ENCODE data around the gene ATXN1. TPM values are rescaled to one million over a fixed set of nuclear protein-coding genes. Genes with fewer than 3 reads are reported as not detected.

The ATXN1 gene
- total RNA-seq, 1 donor from 2014 or later, result 15.5 TPM

- no peak for TF ChIP-seq CTCF (IDR thresholded peaks at IDR 0.05; ENCODE audit: partially characterized antibody, unreplicated experiment)
- H3K4me1 Mint-ChIP-seq (ENCODE audit: low read depth, unreplicated experiment), result no peaks in the 10 kb centered on the region
Observed at GRCh38 chr6:16452348-16452747, 308.9 kb downstream of the ATXN1 start.

GRCh38 chr6:16450821-16451220 lies 310.4 kb downstream of the ATXN1 start:
- H3K27ac Mint-ChIP-seq (ENCODE audit: unreplicated experiment), result no peak overlapping the region
- no peak for DNase-seq
- H3K9me3 Mint-ChIP-seq (ENCODE audit: unreplicated experiment), result peaks cover 2% of the 10 kb centered on the region
- no peaks in the 10 kb centered on the region for H3K4me1 Mint-ChIP-seq (ENCODE audit: low read depth, unreplicated experiment)
- no peaks in the 10 kb centered on the region for H3K36me3 Mint-ChIP-seq (ENCODE audit: unreplicated experiment)
- TF ChIP-seq CTCF (IDR thresholded peaks at IDR 0.05; ENCODE audit: partially characterized antibody, unreplicated experiment), result no peak
- no peaks in the 10 kb centered on the region for H3K27me3 Mint-ChIP-seq (ENCODE audit: unreplicated experiment)
- H3K4me3 Mint-ChIP-seq (ENCODE audit: unreplicated experiment), result no peak overlapping the region

More at GRCh38 chr6:16452348-16452747, 308.9 kb downstream of the ATXN1 start:
- Mint-ChIP-seq H3K9me3 (ENCODE audit: unreplicated experiment) (peaks cover 2% of the 10 kb centered on the region), H3K27ac (ENCODE audit: unreplicated experiment) (no peak overlapping the region), H3K36me3 (ENCODE audit: unreplicated experiment) (no peaks in the 10 kb centered on the region), H3K27me3 (ENCODE audit: unreplicated experiment) (peaks cover 3% of the 10 kb centered on the region), H3K4me3 (ENCODE audit: unreplicated experiment) (no peak overlapping the region)
- no peak for DNase-seq

GRCh38 chr6:16450285-16450684 lies 311.0 kb downstream of the ATXN1 start:
- no peak overlapping the region for H3K4me3 Mint-ChIP-seq (ENCODE audit: unreplicated experiment)
- no peaks in the 10 kb centered on the region for H3K4me1 Mint-ChIP-seq (ENCODE audit: low read depth, unreplicated experiment)
- no peaks in the 10 kb centered on the region for H3K36me3 Mint-ChIP-seq (ENCODE audit: unreplicated experiment)
- TF ChIP-seq CTCF (IDR thresholded peaks at IDR 0.05; ENCODE audit: partially characterized antibody, unreplicated experiment), result no peak
- H3K9me3 Mint-ChIP-seq (ENCODE audit: unreplicated experiment), result no peaks in the 10 kb centered on the region
- DNase-seq, result no peak
- H3K27ac Mint-ChIP-seq (ENCODE audit: unreplicated experiment), result no peak overlapping the region
- H3K27me3 Mint-ChIP-seq (ENCODE audit: unreplicated experiment), result no peaks in the 10 kb centered on the region

- H3K9me3 Mint-ChIP-seq (ENCODE audit: unreplicated experiment), result no peaks in the 10 kb centered on the region
- DNase-seq, result no peak
- H3K27ac Mint-ChIP-seq (ENCODE audit: unreplicated experiment), result no peak overlapping the region
- no peaks in the 10 kb centered on the region for H3K4me1 Mint-ChIP-seq (ENCODE audit: low read depth, unreplicated experiment)
- H3K36me3 Mint-ChIP-seq (ENCODE audit: unreplicated experiment), result no peaks in the 10 kb centered on the region
- no peaks in the 10 kb centered on the region for H3K27me3 Mint-ChIP-seq (ENCODE audit: unreplicated experiment)
- no peak overlapping the region for H3K4me3 Mint-ChIP-seq (ENCODE audit: unreplicated experiment)
- TF ChIP-seq CTCF (IDR thresholded peaks at IDR 0.05; ENCODE audit: partially characterized antibody, unreplicated experiment), result no peak
Observed at GRCh38 chr6:16446273-16446672, 315.0 kb downstream of the ATXN1 start.

- Mint-ChIP-seq H3K27me3 (ENCODE audit: unreplicated experiment) (no peaks in the 10 kb centered on the region), H3K4me1 (ENCODE audit: low read depth, unreplicated experiment) (no peaks in the 10 kb centered on the region), H3K4me3 (ENCODE audit: unreplicated experiment) (no peak overlapping the region), H3K27ac (ENCODE audit: unreplicated experiment) (no peak overlapping the region), H3K36me3 (ENCODE audit: unreplicated experiment) (no peaks in the 10 kb centered on the region), H3K9me3 (ENCODE audit: unreplicated experiment) (no peaks in the 10 kb centered on the region)
- TF ChIP-seq CTCF (IDR thresholded peaks at IDR 0.05; ENCODE audit: partially characterized antibody, unreplicated experiment), result no peak
- no peak for DNase-seq
Observed at GRCh38 chr6:16442031-16442430, 319.2 kb downstream of the ATXN1 start.
